Fibroblast of lung (primary cell): ENCODE results near the gene PACSIN1. TPM values are rescaled to one million over a fixed set of nuclear protein-coding genes. Genes with fewer than 3 reads are reported as not detected.

Experiments used
- DNase-seq, 2 donors: peaks; one replicate each; pipeline versions ENCODE4 v3.0.0 to v3.0.0-alpha.2; 2010; ENCODE audit warnings: low read depth in 2 of 2
- H2AFZ ChIP-seq: 2 replicates; pipeline ENCODE4 v1.5.1; 2012; ENCODE audit warnings: low read length, control low read depth, inconsistent platforms
- H3K27ac ChIP-seq: 2 replicates; pipeline ENCODE4 v1.5.1; 2011; ENCODE audit warnings: low read length, control low read depth; ENCODE audit not compliant: insufficient read depth
- H3K27me3 ChIP-seq: 2 replicates; pipeline ENCODE4 v1.5.1; 2011; ENCODE audit warnings: mild to moderate bottlenecking, low read length; ENCODE audit not compliant: control insufficient read depth, insufficient read depth
- H3K36me3 ChIP-seq: 2 replicates; pipeline ENCODE4 v1.5.1; 2011; ENCODE audit warnings: low read length; ENCODE audit not compliant: control insufficient read depth, insufficient read depth
- H3K4me1 ChIP-seq: 2 replicates; pipeline ENCODE4 v1.5.1; 2011; ENCODE audit warnings: low read length; ENCODE audit not compliant: control insufficient read depth, insufficient read depth; ENCODE audit errors: extremely low read depth
- H3K4me2 ChIP-seq: 2 replicates; pipeline ENCODE4 v1.5.1; 2011; ENCODE audit warnings: low read length, control low read depth; ENCODE audit not compliant: insufficient read depth; ENCODE audit errors: extremely low read depth
- H3K4me3 ChIP-seq, 4 experiments: fragments of 200-600 bp in 1 of 4; sonication (generic) in 1 of 4; replicated peaks in 1 of 4; 2 replicates each; pipeline ENCODE4 v1.5.1; 2011 to 2016; ENCODE audit warnings: low read length in 4 of 4, low read depth in 3 of 4, mild to moderate bottlenecking in 3 of 4, control low read depth in 2 of 4, inconsistent platforms in 1 of 4, mixed read lengths in 1 of 4; ENCODE audit not compliant: insufficient read depth in 1 of 4; ENCODE audit errors: control extremely low read depth in 1 of 4
- H3K79me2 ChIP-seq: 2 replicates; pipeline ENCODE4 v1.5.1; 2012; ENCODE audit warnings: mild to moderate bottlenecking, low read length, inconsistent platforms; ENCODE audit not compliant: control insufficient read depth, insufficient read depth
- H3K9ac ChIP-seq: 2 replicates; pipeline ENCODE4 v1.5.1; 2011; ENCODE audit warnings: mild to moderate bottlenecking, low read length, control low read depth; ENCODE audit not compliant: insufficient read depth
- H3K9me3 ChIP-seq: 2 replicates; pipeline ENCODE4 v1.5.1; 2012; ENCODE audit warnings: low read depth, low read length; ENCODE audit not compliant: control insufficient read depth, insufficient read depth
- H4K20me1 ChIP-seq: 2 replicates; pipeline ENCODE4 v1.5.1; 2011; ENCODE audit warnings: low read length; ENCODE audit not compliant: control insufficient read depth, insufficient read depth; ENCODE audit errors: extremely low read depth
- EZH2 ChIP-seq: IDR thresholded peaks from 2 replicates; pipeline ENCODE4 v1.5.1; 2012; ENCODE audit warnings: low read length, control low read depth, mild to moderate bottlenecking; ENCODE audit errors: missing control alignments
- polyA plus RNA-seq, 2 donors: library from polyadenylated mRNA; depleted of rRNA in 1 of 2; stranded (reverse) in 1 of 2; unstranded in 1 of 2; fragments of >200 nt; gene quantifications; 2 replicates each; pipeline ENCODE4 v1.2.1, GENCODE V29; 2011 to 2012; ENCODE audit warnings: missing spikeins in 1 of 2
- total RNA-seq: library from RNA; depleted of rRNA; stranded (reverse); fragments of >200 nt; gene quantifications from 2 replicates; pipeline ENCODE4 v1.2.1, GENCODE V29; 2014
- TF ChIP-seq, protein P1 (sequence below), 2 donors: IDR thresholded peaks in 1 of 2; conservative IDR thresholded peaks in 1 of 2; 1 replicate in 1 of 2; 2 replicates in 1 of 2; pipeline ENCODE4 v1.5.1; 2011 to 2012; ENCODE audit warnings: low read length in 2 of 2, control low read depth in 1 of 2, inconsistent platforms in 1 of 2, low read depth in 1 of 2, mild to moderate bottlenecking in 1 of 2

The PACSIN1 gene
- total and polyA plus RNA-seq, 2 donors (not counting 1 experiment from before 2014, with no cell fraction given), result under 0.01 TPM; not detected in 1

GRCh38 chr6:34535646-34536045 is 69.8 kb downstream of the PACSIN1 start:
- H3K79me2 ChIP-seq, result no peaks in the 10 kb centered on the region
- H4K20me1 ChIP-seq, result no peaks in the 10 kb centered on the region
- H3K27ac ChIP-seq, result no peak overlapping the region
- no peaks in the 10 kb centered on the region for H3K4me1 ChIP-seq
- no peaks in the 10 kb centered on the region for H3K36me3 ChIP-seq
- no peaks in the 10 kb centered on the region for H3K27me3 ChIP-seq
- no peaks in the 10 kb centered on the region for H3K9me3 ChIP-seq
- no peak overlapping the region for H3K9ac ChIP-seq
- H3K4me2 ChIP-seq, result no peak overlapping the region
- no peak overlapping the region for H2AFZ ChIP-seq
- no peak overlapping the region for H3K4me3 ChIP-seq
- DNase-seq, result no peak
- TF ChIP-seq EZH2, result no peak
- TF ChIP-seq, protein P1, sequence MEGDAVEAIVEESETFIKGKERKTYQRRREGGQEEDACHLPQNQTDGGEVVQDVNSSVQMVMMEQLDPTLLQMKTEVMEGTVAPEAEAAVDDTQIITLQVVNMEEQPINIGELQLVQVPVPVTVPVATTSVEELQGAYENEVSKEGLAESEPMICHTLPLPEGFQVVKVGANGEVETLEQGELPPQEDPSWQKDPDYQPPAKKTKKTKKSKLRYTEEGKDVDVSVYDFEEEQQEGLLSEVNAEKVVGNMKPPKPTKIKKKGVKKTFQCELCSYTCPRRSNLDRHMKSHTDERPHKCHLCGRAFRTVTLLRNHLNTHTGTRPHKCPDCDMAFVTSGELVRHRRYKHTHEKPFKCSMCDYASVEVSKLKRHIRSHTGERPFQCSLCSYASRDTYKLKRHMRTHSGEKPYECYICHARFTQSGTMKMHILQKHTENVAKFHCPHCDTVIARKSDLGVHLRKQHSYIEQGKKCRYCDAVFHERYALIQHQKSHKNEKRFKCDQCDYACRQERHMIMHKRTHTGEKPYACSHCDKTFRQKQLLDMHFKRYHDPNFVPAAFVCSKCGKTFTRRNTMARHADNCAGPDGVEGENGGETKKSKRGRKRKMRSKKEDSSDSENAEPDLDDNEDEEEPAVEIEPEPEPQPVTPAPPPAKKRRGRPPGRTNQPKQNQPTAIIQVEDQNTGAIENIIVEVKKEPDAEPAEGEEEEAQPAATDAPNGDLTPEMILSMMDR (conservative IDR thresholded peaks at IDR 0.05 in 1 of 2, IDR thresholded peaks at IDR 0.05 in 1 of 2; ENCODE audit: low read depth in 1 of 2, low read length in 2 of 2), result no peak

GRCh38 chr6:34536251-34536958 is 70.5 kb downstream of the PACSIN1 start:
- TF ChIP-seq EZH2, result no peak
- TF ChIP-seq, protein P1 (conservative IDR thresholded peaks at IDR 0.05 in 1 of 2, IDR thresholded peaks at IDR 0.05 in 1 of 2; ENCODE audit: low read depth in 1 of 2, low read length in 2 of 2), result no peak
- Histone ChIP-seq H2AFZ (no peak overlapping the region), H3K27ac (no peak overlapping the region), H3K79me2 (no peaks in the 10 kb centered on the region), H3K4me3 (no peak overlapping the region), H3K27me3 (no peaks in the 10 kb centered on the region), H3K4me2 (no peak overlapping the region), H4K20me1 (no peaks in the 10 kb centered on the region), H3K9ac (no peak overlapping the region), H3K9me3 (no peaks in the 10 kb centered on the region), H3K4me1 (no peaks in the 10 kb centered on the region), H3K36me3 (no peaks in the 10 kb centered on the region)
- DNase-seq, result no peak

DNA sequence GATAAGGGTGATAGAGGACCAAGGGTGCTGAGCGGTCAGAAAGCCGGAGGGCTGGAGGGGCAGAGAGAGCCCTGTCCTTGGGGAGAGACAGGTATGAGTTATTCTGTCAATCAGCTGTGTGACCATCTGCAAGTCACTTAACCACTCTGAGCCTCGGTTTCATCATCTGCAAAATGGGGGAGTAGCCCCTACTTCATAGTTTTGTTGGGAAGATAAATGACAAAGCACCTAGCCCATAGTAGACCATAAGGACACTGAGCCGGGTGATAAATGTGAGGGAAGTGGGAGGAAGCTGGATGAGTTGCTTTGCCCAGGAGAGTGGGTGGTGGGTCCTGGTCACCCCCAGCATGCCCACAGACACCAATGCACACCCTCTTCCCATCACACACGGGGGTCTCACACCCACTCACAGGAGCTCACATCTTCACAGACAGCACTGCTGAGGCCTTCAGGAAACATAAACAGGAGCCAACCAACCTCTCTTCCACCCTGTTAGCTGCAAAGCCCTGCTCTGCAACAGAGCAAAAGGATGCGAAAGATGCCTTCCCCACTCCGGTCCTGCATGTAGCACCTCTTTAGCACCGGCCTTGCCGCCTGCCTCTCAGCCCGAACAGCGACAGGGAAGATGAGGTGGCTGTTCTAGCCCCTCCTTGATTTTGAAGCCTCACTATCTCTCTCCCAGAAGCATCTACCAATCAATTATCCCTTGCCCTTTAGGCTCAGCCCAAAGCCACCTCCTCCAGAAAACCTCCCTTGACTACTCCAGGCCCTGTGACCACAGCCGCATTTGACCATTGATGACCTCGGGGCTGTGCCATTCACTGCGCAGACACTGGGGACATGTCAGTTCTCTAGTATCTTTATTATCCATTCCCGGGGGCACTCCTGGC is 71.3 kb downstream of the PACSIN1 start:
- Histone ChIP-seq H3K9me3 (no peaks in the 10 kb centered on the region), H3K4me3 (no peak overlapping the region), H3K4me1 (no peaks in the 10 kb centered on the region), H2AFZ (no peak overlapping the region), H4K20me1 (no peaks in the 10 kb centered on the region), H3K79me2 (no peaks in the 10 kb centered on the region), H3K36me3 (no peaks in the 10 kb centered on the region), H3K9ac (no peak overlapping the region), H3K27ac (no peak overlapping the region), H3K27me3 (no peaks in the 10 kb centered on the region), H3K4me2 (no peak overlapping the region)
- no peak for TF ChIP-seq EZH2
- TF ChIP-seq, protein P1 (conservative IDR thresholded peaks at IDR 0.05 in 1 of 2, IDR thresholded peaks at IDR 0.05 in 1 of 2; ENCODE audit: low read depth in 1 of 2, low read length in 2 of 2), result no peak
- no peak for DNase-seq
